ENCODE data around the gene WNK2.
"Not testable (repeated sequence)": the region's sequence is repeated elsewhere in the genome, so short reads cannot be mapped to it uniquely, and the experiment has no call there.

Gene WNK2

DNA sequence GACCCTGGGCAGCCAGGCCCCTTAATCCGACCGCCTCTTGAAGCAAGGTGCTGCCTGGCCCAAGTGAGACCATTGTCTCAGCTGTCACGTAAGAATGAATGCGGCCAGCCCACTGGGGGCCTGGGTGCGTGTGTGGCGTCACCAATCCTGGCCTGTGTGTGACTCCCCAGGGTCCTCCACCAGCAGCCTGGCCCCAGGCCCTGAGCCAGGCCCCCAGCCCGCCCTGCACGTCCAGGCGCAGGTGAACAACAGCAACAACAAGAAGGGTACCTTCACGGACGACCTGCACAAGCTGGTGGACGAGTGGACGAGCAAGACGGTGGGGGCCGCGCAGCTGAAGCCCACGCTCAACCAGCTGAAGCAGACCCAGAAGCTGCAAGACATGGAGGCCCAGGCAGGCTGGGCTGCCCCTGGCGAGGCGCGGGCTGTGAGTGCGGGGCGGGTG is 124.2 kb downstream of the WNK2 start:
- DNase-seq (ENCODE audit: low read depth) = no peak

DNA sequence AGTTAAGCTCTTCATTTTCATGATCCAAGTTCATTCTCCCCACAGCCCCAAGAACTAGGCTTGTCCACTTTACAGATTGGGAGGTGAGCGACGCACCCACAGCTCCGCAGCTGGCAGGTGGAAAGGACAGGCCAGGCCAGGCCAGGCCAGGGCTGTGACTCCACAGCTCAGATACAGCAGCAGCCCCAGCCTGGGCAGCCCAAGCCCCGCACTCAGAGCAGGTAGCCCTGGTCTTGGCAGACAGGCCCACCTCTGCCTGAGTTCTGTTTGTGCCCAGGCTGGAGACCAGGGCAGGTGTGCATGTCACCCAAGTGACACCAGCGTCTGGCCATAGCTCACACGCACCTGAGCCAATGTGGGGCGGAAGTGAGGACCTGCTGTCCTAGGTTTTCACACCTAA is 124.7 kb downstream of the WNK2 start:
- DNase-seq (ENCODE audit: low read depth) = no peak

DNA sequence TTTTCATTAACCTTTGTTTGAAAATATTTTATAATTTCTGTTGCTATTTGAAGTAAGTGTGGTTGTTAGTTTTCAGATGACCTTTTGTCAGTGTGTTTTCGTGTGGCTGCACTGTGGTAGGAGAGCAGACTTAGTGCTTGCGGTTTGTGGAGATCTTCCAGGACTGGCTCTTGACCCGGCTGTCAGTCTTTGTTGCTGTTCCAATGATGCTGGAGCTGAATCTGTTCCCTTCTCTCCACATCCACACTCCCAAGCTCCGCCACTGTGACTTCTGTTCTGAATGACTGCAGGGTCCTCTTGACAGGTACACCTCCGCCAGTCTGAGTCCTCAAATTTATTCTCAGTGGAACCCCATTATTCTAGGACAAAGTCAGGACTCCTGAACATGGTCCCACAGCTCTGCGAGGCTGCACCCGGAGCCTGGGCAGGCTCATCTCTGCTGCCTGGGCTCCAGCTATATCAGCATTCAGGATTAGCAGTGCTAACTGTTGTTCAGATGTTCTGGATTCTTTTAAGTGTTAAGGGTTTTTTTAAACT is 126.0 kb downstream of the WNK2 start:
- DNase-seq (ENCODE audit: low read depth) = no peak

DNA sequence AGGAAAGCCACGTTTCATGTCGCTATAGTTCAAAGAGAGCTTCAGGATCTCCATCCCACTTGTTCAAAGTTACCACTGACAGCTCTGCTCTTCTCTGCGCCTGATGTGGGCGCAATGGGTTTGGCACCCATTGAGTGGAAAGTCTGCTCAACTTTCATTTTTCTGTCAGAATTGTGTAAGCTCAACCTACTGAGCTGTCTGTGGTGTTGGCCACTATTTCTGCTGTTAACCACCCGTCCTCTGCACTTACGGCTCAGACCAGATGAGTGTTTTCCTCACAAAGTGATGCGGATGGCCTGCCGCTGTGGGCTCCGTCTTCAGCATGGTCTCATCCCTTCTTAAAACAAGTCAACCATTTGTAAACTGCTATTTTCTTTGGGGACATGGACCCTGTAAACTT is 131.2 kb downstream of the WNK2 start:
- no peak for DNase-seq (ENCODE audit: low read depth)

DNA sequence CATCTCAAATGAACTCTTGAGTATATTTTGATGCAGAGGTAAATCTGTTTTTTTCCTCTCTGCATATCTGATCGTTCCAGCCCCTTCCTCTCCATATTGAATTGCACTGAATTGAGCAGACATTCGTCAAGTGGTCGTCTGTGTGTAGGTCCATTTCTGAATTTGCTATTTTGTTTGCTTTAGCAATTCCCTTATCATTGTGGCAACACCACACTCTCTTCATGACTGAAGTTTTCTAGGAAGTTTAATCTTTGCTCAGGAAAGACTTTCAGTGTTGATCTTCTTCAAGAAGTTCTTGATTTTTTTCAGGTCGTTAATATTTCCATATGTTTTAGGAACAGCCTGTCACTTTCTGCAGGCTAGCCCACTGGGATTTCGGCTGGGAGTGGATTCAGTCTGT is 132.0 kb downstream of the WNK2 start:
- no peak for DNase-seq (ENCODE audit: low read depth)

DNA sequence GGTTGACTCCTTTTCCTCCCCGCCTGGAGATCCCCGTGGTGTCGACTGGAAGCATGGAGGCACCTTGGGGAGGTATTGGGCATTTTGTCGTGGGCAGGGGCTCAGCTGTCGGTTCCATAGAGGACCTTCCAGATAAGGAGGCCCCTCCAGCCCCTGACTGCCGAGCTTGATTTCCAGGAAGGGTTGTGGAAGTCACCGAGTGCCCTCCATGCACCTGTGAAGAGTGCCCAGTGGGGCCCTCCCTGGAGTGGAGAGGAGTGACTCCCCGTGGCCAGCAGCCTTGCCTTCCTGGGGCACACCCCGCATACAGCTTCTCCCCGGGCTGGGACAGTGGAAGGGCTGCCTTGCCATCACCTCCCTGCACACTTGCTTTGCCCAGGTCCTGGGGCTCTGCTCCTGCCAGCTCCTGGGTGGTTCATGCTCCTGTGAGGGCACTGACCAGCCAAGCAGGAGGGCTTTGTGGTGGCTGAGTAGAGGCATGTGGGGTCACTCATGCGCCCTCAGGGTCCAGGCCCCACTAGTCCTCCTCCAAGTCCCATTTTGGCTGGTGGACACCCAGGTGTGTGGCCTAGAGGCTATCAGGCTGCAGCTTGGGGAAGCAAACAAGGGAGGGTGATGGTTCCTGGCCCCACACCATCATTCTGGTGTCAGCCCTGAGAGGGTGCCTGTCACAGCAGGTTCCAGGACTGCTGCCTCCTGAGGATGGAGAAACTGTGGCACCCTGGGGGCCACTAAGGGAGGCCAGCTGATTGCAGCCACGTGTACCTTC is 133.0 kb downstream of the WNK2 start:
- DNase-seq (ENCODE audit: low read depth) = no peak

DNA sequence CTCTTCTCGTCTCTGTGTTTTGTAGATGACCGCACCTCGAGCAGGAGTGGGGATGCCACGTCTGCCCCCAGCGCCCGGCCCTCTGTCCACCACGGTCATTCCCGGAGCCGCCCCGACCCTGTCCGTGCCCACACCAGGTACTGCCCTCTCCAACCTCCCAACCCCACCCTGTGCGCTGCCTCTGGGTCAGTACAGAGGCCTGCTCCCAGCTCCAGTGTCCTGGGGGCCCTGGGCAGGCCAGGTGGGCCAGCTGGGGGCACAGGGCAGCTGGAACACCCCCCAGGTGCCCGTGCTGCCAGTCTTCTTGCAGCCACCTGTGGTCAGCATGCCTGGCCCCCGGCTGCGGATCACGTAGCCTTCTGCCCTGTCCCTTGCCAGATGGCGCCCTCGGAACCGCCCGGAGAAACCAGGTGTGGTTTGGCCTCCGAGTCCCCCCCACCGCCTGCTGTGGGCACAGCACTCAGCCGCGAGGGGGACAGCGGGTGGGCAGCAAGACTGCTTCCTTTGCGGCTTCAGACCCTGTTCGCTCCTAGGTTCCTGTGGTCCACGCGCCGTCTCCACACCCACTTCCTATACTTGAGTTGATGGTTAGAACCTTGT is 133.7 kb downstream of the WNK2 start:
- DNase-seq (ENCODE audit: low read depth) = no peak

DNA sequence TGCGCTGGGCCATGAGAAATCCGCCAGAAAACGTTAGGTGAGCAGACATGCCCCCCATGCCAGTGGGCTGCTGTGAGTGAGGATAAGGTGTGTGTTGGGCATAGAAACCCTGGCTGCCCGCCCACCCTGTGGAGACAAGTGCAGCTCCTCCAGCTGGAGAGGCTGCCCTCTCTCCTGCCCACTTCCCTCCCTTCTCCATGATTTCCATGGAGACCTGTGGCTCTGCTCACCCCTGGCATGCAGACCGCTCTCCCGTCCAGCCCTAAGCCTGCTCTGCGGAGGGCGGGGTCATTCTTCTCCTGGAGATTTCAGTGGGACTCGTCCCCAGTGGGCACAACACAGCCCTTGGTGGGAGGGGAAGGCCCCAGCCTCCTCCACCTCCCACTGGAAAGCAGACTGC is 134.5 kb downstream of the WNK2 start:
- DNase-seq (ENCODE audit: low read depth) = no peak

DNA sequence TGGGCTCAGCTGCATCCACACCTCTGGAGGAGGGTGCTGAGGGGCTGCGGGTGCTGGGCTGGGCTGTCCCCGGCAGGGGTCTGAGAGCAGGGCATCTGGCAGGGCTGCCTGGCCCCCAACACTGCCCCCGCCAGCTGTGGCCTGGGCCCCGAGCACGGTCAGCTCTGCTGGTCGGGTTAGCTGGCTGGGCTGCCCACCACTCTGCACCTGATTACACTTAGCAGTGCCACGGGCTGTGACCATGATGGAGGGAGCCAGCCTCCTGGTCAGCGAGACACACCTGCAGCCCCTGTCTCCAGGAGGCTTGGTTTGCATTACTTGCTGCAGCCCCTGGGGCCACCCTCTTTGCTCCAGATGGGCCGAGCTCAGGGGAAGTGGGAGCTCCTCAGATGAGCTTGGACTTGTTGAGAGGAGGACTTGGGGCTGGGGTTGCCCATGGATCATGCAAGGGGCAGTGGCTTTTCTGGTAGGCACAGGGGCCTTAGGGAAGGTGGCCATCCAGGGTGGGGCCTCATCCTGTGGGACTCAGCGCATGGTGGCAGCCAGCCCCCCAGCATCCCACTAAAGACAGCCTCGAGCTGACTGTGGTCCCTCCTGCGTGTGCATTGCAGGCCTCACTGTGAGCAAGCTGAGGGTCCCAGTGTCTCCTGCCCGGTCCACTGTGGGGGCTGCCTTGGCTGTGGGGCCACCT is 135.5 kb downstream of the WNK2 start:
- no peak for DNase-seq (ENCODE audit: low read depth)

DNA sequence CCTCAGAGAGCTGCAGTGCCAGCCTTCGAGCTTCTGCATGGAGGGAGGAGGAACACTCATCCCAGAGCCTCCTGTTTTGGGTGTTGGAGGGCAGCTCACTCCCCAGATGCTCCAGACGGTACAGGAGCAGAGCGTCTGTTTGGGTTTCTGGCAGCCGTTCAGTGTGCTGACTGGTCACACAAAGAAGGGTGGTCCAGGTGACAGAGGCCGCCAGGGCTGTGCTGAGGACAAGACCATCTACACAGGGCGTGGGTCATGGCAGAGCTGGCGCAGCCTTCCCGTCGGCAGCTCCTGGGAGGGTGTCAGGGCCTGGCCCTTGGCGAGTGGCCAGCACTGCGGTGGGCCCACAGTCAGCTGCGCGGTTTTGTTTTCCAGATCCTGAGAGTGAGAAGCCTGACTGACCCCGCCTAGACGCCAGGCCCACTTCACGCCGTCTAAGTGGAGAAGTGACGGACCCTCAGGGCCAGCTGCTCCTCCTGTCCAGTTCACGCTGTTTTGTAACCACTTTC is 136.1 kb downstream of the WNK2 start:
- no peak for DNase-seq (ENCODE audit: low read depth)

DNA sequence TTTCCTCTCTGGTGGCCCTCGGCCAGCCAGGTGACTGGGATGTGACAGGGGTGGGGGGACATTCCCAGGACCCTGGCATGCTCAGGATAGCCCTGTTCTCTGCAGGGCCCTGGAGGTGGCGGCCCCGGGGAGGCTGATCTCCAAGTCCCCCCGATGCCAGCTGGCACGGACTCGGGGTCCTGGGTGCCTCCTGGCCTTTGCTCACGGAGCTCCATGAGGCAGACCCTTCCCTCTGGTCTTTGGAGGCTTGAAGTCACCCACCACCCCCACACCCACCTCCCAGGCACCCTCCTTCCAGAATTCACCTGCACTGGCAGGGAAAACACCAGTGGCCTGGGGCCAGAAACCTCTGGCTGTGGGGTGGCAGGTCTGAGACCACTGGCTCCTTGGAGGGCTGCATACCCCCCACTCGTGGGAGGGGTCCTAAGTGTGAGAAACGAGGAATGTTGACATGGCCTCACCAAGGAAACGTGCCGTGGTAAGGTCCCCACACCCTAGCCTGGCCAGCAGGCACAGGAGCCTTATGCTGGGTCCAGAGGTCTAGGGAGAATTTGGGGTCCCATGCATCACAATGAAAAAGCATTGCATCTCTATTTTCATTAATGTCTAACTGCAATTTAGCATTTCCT is 136.8 kb downstream of the WNK2 start:
- no peak for DNase-seq (ENCODE audit: low read depth)

DNA sequence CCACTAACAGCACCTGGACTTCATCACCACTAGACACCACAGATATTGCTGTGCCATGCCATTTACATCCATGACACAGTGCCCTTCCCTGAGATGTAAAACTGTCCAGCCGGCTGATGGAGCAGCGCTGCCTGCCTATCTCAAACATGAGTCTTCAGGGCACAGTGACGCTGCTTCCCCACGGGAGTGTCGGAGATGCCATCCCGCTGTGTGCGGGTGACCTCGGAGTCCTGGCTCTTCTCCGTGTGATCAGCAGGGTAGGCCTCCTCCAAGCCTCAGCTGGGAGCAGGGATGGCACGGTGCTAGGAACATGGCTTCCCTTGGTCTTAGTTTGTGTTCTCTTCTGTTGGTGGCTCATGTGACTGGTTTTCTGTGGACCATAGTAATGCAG is 137.3 kb downstream of the WNK2 start:
- no peak for DNase-seq (ENCODE audit: low read depth)

DNA sequence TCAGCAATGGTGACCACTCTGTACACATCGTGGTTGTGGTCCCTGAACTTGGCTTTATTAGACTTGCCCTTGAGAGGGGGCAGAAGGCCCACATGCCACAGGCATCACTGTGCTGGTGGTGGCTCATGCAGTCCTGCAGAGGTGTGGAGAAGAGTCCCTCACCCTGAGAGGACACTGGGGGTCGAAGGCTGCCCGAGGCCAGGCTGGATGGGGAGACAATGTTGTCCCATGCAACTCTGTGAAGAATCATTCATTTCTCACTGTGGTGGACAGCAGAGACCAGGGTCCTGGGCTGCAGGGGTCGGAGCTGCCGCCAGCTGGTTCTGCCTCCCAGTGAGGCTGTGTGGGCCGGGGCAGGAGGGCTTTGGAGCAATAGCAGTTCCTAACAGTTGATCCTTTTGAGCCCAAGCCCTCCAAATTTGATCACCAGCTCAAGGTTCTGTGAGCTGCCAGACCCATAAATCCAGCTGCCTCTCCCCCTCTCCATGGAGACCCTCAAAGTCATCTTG is 139.6 kb downstream of the WNK2 start:
- DNase-seq (ENCODE audit: low read depth) = not testable (repeated sequence)

DNA sequence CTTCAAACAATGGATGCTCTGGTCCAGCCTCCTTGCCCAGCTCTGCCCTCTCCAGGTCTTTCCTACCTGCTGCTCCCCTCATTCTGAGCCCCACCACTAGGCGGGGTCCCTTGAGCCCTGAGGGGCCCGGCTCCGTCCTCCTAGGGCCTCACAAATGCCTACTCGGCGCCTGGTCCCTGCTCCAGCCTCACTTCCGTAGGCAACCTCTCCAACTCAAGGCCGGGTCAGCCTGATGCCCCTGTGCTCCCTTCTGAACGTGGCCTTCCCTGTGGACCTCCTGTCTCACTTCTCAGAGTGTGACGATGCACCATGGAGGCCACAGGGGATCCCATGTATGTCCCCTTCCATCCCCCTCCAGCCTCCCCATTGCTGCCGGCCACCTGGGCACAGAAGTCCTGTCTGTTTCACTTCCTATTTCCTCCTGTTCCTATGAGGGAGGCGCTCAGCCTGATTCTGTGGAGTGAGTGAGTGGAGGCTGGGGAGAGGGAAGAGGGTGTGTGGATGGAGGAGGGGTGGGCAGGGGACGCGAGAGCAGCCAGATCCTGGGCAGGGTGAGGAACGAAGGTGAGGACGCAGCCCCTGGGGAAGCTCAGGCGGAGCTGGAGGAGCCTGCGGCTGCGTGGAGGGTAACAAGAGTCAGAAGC is 140.4 kb downstream of the WNK2 start:
- DNase-seq (ENCODE audit: low read depth) = no peak

DNA sequence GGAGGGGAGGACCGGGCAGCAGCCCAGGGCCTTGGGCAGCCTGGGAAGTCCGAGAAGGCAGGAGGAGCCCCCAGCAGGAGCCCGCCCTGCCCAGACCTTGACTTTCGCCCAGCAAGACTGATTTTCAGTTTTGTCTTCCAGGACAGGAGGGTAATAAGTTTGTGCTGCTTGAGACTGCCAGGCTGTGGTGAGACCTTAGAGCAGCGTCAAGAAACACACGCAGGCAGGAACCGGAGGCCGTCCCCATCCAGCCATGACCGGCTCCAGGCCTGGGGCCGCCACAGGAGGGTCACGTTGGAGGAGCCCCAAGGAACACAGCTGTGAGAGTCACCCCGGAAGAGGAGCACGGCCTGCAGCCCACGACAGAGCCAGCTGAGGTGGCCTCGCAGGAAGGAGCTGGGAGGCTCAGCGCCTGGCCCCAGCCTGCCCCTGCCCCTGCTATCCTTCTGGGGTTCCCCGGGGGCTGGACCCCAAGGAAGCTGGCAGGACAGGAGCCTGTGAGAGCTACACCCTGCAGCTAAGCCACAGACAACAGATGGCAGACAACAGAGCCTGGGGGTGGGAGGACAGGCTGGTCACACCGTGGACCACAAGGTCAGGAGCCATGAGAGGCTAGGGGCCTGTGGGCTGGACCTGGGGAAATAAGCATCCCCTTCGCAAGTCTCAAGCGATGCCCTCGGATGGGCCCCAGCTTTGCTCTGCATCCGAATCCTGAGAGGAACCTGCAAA is 141.5 kb downstream of the WNK2 start:
- DNase-seq (ENCODE audit: low read depth) = no peak

DNA sequence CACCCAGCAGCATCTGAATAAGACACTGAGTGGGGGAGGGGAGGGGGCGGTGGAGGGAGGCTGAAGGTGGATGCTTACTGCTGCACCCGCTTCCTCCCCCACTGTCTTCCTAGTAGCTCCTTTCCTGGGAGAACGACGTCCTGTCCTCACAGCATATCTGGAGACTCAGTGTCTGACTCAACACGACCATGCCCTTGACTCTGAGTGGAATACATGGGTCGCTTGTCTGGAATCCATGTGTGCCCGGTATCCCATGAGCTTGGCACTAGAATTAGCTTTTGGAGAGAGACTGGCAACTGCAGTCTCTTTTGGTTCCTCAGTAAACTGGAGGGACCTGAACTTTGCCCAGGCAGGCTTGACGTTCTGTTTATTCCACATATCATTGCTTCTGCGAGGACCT is 142.1 kb downstream of the WNK2 start:
- DNase-seq (ENCODE audit: low read depth) = no peak

DNA sequence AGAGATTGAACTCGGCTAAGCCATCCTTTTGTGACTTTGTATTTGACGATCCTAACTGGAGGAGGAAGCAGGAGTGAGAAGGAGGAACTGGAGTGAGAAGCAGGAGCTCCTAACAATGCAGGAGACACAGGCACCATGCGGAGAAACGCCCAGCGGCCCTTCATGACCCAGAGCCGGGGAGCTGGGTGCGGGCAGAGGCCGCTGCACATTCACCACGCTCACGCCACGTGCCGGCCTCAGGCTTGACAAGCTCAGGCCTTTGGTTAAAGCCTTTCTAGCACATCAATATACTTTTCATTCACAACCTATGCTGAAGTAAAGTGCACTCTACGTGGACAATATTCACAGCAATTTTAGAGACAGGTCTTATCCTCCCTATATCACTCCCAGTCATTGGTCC is 142.7 kb downstream of the WNK2 start:
- DNase-seq (ENCODE audit: low read depth) = no peak

DNA sequence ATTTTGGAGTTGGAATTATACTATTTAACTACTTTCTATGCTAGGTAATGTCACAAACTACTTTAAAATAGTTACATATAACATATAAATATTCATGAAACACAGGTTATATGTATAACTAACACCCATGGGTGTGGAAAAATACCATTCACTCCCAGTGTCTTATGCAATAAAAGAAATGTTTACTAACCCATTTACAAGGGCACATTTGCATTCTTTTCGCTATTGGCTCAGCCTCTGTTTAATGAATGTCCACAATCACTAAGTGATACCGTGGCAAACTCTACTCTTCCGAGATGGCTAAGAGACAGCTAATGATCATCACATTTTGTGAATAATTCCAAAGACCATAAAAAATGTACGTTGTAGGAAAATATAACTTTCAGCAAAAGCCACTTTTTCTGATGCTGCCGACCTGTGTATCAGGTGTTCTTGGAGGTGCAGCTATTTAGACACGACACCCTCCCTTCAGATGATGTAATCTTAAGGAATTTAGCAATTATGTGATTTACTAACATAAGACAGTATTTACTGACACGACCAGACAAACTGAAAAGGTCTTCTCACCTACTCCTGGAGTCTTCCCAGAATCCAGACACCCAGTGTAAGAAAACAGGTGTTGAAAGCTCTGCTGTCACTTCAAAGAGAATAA is 145.8 kb downstream of the WNK2 start:
- no peak for DNase-seq (ENCODE audit: low read depth)

DNA sequence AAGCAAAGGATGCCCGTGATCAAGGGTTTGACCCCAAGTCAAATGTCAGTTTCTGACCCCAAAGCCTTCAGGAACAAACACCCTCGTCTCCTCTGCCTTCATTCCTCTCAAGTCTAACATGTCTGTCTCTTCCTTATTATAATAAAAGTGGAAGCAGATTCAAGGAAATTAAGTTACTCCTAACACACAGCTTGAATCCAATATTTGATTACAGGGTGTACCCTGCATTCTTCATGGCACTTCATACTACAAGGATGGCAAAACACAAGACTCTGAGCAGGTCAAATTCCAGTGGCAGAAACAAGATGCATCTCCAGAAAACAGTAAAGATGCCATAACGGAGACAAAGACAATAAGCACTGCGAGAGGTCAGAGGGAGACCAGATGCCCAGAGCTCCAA is 148.4 kb downstream of the WNK2 start:
- DNase-seq (ENCODE audit: low read depth) = no peak

DNA sequence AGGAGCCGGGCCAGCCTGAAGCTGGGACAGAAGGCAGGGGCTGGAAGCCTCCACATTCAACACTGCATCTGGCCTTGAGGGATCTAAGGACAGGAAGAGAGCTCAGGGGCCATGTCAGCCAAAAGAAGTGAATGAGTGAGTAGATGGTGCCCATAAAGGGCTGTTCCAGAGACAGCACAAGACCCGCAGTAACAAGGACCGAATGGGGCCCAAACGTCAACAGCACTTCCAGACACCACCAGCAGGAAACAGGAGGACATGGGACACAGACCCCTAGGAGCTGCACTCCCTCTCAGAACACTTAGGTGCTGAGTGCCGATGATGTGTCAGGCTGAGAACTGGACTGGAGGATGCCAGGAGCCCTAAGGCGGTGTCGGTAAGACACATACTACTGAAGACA is 152.8 kb downstream of the WNK2 start:
- no peak for DNase-seq (ENCODE audit: low read depth)

DNA sequence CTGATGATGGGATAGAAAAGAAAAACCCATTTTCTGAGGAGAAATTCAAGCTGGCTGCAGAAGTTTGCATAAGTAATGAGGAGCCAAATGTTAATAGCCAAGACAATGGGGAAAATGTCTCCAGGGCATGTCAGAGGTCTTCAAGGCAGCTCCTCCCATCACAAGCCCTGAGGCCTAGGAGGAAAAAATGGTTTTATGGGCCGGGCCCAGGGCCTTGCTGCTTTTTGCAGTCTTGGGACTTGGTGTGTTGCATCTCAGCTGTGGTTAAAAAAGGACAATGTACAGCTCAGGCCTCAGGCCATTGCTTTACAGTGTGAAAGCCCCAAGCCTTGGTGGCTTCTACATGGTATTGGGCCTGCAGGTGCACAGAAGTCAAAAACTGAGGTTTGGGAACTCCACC is 154.3 kb downstream of the WNK2 start:
- DNase-seq (ENCODE audit: low read depth) = not testable (repeated sequence)

Data from GM04504 (cell line).